ENCODE measurements around the gene LMX1A. TPM values are rescaled to one million over a fixed set of nuclear protein-coding genes. Genes with fewer than 3 reads are reported as not detected.

Gene LMX1A
- total RNA-seq, 1 experiment from 2014 or later = not detected

DNA sequence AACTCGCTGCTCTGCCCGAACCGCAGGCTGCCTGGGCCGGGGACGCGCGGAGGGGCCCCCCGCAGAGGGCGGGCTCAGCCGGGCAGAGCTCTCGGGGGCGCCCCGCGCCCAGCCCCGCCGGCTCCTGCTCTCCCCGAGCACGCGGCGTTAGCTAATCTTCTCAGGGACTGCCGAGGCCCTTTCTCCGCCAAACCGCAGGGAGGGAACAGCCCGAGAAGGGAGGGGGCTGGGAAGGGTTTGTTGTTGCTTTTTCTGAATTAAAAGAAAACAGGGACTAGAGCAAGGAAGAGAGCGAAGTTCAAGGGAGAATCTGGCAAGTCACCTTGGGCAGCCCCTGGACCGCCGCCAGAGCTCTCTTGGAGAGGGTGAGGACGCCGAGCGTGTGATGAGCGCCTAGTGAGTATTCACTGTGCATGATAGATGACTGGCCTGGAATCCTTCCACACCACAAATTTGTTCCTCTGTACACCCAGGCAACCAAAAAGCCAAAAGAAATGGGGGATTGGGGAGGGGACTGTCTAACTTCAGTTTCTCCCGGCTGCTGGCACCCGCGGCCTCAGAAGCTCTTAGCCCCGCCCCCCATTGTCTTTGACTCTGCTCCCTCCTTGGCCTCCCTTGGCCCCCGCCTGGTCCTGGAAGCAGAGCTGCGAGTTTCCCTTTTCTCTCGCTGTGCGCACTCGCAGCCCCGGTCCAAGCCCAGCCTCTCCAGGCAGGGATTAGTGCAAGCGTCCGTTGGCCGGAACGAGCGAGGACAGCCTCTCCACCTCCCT is 19.7 kb upstream of the LMX1A start:
- Histone ChIP-seq H3K4me3 (peak overlapping the region; percentile 25), H3K36me3 (no peaks in the 10 kb centered on the region), H3K9me3 (no peaks in the 10 kb centered on the region), H3K27me3 (no peaks in the 10 kb centered on the region; the same call in 1 of the 2 replicates)
- DNase-seq = peak; percentile 99

DNA sequence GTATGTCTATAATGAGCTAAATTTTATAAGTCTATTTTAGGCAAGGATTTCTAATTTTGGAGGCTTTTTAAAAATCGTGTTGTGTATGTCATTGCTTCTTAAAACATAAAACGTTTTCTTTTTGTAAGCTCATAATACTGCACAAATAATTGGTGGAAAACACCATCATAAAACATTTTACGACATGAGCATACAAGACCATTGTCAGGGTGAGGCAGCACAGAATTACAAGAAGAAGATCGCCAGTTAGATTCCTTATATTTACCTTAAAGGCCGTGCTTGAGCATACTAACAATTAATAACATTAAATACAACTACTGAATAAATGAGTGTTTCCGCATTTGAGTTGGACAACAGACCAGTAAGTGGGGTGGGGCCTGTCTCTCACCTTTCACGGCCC is 19.1 kb upstream of the LMX1A start:
- H3K9me3 ChIP-seq = no peaks in the 10 kb centered on the region
- no peaks in the 10 kb centered on the region for H3K36me3 ChIP-seq
- H3K4me3 ChIP-seq = peak overlapping the region; percentile 25; the same call in 1 of the 2 replicates
- no peaks in the 10 kb centered on the region; the same call in 1 of the 2 replicates for H3K27me3 ChIP-seq
- no peak for DNase-seq

DNA sequence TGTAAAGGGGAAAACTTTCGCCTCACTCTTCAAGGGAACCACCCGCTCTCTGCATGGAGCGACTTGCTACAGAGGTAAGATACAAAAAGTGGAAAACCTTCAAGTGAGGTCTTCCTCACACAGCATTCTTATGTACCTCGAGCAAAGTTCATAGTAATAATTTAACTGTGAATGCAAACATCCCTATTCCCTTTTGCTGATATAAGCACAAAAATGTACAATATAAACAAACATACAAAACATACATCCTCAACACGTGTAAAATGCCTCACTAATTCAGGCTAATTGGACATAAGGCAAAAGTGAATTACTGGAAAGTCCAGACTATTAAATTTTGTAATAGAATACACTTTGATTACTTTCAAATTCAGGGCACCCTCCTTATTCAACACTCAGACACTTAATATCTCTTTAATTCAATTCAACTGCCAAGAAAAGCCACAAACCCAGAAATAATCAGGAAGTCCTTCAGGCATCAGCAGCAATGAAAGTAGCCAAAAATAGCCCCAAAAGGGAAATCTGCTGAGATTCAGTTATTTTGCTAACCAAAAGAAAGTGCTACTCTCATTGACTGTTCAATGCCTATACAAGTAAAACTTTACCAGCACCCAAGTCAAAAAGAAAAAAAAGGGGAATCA is 15.2 kb upstream of the LMX1A start:
- DNase-seq = no peak
- H3K9me3 ChIP-seq = peaks cover 2% of the 10 kb centered on the region; the same call in 1 of the 2 replicates
- H3K36me3 ChIP-seq = no peaks in the 10 kb centered on the region
- H3K4me3 ChIP-seq = no peak overlapping the region
- H3K27me3 ChIP-seq = no peaks in the 10 kb centered on the region; the same call in 1 of the 2 replicates

DNA sequence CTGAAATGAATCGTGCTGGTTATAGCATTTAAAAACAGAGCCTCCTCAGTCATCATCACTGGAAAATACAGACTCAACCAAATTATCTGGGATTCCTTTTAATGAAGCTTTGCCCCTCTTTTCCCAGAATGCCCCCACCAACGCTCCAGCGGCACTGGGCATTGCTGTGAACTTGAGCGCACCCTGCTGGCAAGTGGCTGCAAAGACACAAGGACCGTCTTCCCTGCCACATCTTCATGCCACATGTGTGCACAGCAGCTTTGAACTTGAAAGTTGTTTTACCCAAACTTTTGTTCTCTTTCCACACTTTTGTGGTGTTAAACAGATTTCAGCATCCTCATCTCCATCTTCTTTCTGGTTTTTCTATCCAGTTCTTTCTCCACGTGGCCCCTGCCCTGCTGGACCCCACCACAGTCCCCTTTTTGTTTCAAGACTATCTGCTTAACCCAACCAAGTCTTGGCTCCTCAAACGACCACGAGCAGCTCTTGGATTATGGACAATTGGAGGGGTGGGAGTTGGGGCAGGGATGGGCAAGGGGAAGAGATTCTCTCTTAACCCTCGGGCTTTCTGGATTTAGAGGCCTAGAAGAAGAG is 12.8 kb upstream of the LMX1A start:
- H3K9me3 ChIP-seq = peaks cover 2% of the 10 kb centered on the region; the same call in 1 of the 2 replicates
- no peak overlapping the region for H3K4me3 ChIP-seq
- DNase-seq = peak; percentile 49
- H3K27me3 ChIP-seq = no peaks in the 10 kb centered on the region; the same call in 1 of the 2 replicates
- no peaks in the 10 kb centered on the region for H3K36me3 ChIP-seq

DNA sequence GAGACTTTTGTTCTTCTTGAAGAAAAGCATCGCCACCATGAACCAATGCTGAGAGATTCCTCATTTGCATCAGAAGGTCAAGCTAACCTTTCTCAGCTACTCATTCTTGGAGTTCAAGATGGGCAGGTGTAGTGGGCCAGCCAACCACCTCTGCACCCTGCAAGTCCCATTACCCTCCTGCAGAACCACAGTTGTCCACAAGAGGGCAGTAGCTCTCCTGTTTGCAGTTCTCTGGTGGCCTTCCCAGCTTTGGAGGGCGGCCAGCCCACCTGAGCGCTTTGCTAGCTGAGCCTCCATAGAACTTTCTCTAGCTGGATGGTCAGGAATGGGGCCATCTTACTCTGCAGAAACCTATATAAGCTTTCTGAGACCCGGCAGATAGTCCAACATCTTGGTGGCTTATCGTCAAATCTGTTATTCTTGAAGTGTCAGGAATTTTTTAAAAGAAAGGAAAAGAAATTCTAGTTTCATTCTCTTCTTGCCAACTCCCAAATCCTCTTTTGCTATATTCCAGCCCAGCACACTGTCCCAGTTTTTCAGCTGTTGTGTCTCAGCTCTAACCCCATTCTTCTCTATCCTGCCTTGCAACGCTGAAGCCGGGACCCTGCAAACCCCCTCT is 11.0 kb upstream of the LMX1A start:
- peaks cover 2% of the 10 kb centered on the region; the same call in 1 of the 2 replicates for H3K9me3 ChIP-seq
- peak; percentile 75 for DNase-seq
- H3K27me3 ChIP-seq = no peaks in the 10 kb centered on the region; the same call in 1 of the 2 replicates
- no peaks in the 10 kb centered on the region for H3K36me3 ChIP-seq
- H3K4me3 ChIP-seq = no peak overlapping the region

DNA sequence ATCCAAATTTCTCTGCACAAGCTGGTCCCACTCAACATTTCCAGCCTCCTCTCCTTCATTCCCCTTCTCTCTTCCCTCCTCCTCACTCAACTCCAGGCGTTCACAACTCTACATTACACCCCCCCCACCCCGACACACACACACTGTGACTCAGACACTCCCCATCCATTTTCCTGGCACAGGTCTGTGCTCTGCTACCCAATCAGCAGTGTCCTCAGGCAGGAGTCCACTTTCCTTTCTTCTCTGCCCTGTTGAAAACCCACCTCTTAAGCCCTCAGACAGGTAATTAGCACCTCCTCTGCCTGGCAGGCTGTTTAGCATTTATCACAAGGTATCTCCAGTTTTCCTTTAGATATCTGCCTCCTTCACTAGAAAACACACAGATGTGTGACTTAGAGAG is 8.8 kb upstream of the LMX1A start:
- no peak overlapping the region for H3K4me3 ChIP-seq
- peaks cover 2% of the 10 kb centered on the region; the same call in 1 of the 2 replicates for H3K9me3 ChIP-seq
- no peaks in the 10 kb centered on the region for H3K36me3 ChIP-seq
- DNase-seq = peak; percentile 83
- no peaks in the 10 kb centered on the region for H3K27me3 ChIP-seq

DNA sequence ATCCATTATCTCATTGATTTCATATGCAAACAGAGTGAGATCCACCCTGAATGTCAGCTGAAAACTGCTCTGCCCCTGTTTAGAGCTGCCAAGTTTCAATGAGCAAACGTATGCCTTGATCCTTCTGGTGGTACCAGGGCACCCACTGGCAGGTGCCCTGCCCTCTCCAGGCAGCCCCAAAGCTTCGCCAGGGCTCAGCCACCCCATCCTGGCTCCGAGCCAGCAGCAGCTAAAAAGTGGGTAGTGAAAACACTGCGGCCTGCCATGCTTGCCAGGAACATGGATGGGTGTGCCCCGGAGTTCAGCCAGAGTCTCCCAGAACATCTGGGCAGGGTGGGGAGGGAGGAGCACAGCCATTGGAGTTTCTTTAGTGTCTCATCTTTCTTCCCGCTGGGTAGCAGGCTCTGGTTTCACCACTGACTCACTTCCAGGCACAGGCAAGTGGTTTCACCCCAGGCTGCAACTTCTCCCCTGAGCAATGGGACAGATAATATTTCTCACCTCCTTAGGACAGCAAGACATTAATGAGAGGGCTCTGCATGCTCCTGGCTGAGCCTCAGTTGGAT is 8.1 kb upstream of the LMX1A start:
- peak; percentile 97 for DNase-seq
- Histone ChIP-seq H3K9me3 (no peaks in the 10 kb centered on the region), H3K4me3 (no peak overlapping the region), H3K36me3 (no peaks in the 10 kb centered on the region), H3K27me3 (no peaks in the 10 kb centered on the region)

DNA sequence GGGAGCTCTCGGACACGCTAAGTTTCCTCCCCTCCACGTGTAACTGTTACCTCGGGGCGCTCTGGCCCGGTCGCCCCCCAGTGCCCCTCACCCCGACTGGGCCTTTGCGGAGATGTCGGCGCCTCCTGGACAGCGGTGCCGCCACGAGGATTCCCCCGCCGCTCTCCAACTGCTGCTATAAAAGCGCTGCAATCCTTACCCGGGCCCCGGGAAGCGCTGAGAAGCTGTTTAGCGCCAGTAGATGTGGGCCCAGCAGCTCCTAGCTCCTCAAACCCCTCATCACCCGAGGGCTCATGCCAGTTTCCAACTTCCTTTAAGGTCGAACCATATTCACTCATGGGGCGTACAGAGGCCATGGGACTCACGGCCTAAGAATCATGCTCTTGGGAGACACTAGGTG is 361 bp upstream of the LMX1A start:
- H3K27me3 ChIP-seq = no peaks in the 10 kb centered on the region

DNA sequence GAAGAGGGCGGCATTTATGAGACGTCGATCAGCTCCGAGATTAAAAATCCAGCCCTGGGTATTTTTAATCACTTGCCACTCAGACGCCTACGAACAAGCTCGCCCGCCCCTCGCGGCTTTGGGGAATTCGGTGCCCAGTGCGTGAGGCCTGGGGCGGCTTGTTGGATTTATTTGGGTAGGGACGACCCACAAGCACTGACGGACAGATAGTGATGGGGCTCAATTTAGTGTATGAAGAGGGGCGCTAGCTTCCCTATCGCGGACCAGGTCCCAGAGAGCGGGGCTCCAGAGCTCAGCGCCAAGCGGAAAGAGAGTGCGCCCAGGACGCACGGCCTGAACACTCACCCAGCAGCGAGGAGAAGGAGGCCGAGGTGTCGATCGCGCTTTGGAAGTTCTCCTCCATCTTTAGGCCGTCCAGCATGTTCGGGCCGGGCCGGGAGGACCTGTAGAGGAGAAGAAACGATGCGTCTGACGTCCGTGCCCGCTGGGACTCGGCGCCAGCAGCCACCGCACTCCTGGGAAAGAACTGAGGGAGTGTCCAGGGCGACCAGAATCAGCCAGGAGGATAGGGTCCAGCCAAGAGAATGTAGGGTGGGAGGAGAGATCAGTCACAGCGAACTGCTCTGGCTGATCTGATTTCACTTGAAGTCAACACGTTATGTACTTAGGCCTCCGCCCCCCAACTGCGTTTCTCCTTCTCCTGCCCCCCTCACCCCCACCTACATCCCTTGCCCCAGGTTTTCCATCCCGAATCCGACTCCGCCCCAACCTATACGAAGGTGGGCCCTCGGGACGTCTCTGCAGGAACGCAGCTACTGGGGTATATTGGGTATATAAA is 1.2 kb downstream of the LMX1A start:
- Histone ChIP-seq H3K36me3 (no peaks in the 10 kb centered on the region), H3K27me3 (peaks cover 4% of the 10 kb centered on the region; the same call in 1 of the 2 replicates), H3K9me3 (no peaks in the 10 kb centered on the region), H3K4me3 (peak overlapping the region; percentile 41)
- no peak for DNase-seq

More for the DNA sequence above, 361 bp upstream of the LMX1A start:
- H3K36me3 ChIP-seq = no peaks in the 10 kb centered on the region
- DNase-seq = no peak
- H3K4me3 ChIP-seq = no peak overlapping the region
- no peaks in the 10 kb centered on the region for H3K9me3 ChIP-seq

DNA sequence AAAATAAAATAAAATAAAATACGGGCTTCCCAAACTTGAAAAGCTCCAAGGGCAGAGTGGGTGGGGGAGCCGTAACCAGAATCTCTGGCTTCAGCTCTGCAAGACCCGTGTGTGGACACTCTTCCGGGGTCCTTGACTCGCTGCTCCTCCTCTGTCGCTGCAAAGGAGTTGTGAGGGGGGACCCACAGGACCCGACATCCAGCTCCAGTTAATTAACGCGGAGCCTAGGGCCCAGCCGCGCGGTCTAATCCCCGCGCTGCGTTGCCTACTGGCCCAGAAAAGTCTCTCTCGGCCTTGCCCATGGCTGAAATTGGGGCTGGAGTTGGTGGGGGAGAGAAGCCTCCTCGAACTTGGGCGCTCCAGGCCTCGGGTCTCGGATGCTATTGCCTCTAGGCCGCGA is 1.8 kb downstream of the LMX1A start:
- no peak for DNase-seq
- no peaks in the 10 kb centered on the region for H3K9me3 ChIP-seq
- no peaks in the 10 kb centered on the region for H3K36me3 ChIP-seq
- no peak overlapping the region for H3K4me3 ChIP-seq
- peaks cover 5% of the 10 kb centered on the region for H3K27me3 ChIP-seq

DNA sequence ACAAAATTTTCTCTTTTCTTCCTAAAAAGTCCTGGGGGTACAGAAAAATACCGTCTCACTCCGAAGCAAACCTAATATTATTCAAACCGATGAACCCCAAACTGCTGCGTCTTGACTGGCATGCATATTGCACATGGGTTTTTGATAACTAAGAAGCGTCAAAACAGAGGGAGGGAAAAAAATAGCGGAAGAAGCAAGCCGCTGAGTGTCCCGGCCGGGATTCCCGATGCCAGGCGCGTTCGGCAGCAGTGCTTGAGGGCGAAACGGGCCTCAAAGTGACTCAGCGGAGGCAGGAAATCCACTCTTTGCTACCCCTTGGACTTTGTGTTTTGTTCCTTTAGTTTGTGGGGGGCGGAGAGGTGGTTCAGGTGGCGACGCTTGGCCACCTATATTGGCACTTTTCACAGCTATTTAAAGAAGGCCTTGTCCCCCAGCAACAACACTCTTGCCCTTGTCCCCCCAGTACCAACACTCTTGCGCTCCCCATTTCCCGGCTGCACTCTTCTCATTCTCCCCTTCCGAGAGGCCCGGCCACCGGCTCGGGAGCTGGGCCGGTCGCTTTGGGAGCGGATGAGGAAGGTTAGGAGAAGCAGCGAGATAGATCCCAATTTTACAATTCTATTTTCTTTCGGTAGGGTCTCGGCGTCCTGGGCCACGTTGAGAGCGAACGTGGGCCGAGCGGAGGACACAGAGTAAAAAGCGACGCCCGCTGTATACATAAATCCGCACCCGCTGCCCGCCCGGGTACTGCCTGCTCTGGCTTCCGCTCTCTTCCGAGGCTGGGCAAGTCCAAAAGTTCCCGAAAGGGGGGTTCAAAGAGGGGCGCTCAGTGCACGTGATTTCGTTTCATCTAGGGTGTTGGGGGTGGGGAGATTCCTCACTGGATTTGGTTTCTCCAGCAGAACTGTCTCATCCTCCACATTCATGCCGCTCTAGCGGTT is 2.5 kb downstream of the LMX1A start:
- no peak overlapping the region for H3K4me3 ChIP-seq
- no peaks in the 10 kb centered on the region for H3K9me3 ChIP-seq
- no peaks in the 10 kb centered on the region for H3K36me3 ChIP-seq
- H3K27me3 ChIP-seq = peaks cover 8% of the 10 kb centered on the region
- no peak for DNase-seq

DNA sequence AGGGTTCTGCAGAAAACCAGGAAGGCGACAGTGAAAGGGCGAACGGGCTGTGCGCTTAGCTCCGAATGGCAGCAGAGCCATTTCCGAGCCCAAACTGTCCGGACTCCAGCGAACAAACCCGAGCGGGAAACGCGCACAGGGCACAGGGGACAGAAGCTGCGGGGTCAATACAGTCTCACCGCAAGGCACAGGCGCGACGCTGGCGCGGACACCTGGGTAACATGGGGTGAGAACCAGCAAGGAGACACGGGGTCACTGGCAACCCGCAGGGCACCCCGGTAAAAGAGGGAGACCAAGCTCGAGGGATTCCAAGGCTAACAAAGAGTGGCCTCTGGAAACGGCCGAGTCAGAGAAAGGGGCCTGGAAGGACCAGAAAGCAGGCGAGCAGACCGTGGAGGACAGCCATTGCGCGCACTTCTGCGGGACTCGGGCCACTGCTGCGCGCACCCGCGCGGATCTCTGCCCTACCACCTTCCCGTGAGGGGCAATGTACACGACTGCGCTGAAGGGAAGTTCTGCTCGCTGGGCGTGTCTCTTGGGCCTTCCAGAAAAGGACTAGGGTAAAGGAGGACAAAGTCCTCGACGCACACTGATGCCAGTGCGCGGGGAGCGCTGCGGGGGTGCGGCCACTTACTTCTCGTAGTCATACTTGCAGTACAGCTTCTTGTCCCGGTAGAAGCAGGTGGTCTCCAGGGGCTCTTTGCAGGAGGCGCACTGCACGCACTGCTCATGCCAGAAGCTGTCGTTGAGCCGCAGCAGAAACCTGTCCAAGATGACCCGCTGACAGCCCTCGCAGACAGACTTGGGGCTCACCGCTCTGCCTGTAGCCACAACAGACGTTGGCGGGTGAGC is 3.8 kb downstream of the LMX1A start:
- no peak for DNase-seq
- H3K36me3 ChIP-seq = no peaks in the 10 kb centered on the region
- H3K4me3 ChIP-seq = no peak overlapping the region
- H3K27me3 ChIP-seq = peaks cover 8% of the 10 kb centered on the region
- no peaks in the 10 kb centered on the region for H3K9me3 ChIP-seq

DNA sequence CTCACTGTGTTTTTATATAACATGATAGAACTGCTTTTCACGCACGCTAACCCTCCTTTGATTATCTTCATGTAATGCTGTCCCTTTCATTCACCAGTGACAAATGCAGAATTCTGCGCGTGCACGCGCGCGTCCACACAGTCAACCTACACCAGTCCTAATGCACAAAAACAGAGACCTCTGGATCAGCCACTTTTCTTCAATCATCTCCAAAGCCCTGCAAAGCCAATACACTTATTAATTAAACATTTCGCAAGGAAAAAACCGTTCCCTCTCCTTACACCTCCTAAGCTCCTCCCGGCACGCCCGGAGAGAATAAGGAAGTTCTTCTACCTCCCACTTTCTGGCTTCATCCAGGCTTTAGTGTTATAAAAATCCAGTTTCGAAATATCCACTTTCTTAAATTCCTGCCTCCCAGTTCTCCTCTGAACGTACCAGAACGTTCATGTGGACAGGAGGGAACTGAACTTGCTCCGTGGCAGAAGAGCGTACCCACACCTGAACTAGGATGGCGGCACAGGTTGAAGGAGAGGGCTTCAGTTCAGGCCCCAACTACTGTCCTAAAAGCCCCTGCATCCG is 4.6 kb downstream of the LMX1A start:
- H3K9me3 ChIP-seq = no peaks in the 10 kb centered on the region
- no peaks in the 10 kb centered on the region for H3K36me3 ChIP-seq
- H3K4me3 ChIP-seq = no peak overlapping the region
- H3K27me3 ChIP-seq = peaks cover 8% of the 10 kb centered on the region
- DNase-seq = no peak

DNA sequence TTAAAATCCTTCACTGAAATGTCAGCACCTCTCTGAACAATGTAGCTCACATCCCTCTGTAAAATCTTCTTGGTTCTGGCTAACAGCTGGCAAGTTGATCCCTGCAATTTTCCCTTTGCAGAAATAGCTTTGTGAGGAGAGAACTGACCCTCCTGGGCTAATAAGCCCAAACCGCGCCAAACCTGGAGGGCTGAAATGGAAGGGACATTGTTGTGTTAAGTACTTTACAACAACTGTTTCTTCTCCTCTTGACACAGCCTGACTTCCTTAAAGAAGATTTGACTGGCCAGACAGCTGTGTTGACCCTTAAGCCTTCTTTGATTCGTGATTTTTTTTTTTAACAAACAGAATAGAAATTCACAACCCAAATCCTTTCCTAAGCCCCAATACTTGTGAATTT is 5.7 kb downstream of the LMX1A start:
- Histone ChIP-seq H3K4me3 (no peak overlapping the region), H3K27me3 (peaks cover 12% of the 10 kb centered on the region), H3K9me3 (no peaks in the 10 kb centered on the region), H3K36me3 (no peaks in the 10 kb centered on the region)
- DNase-seq = no peak
